ENCODE data around the gene CSRP2.
A peak's percentile ranks its signal among the peaks of the same experiment; 100 is the strongest.

The CSRP2 gene

GRCh38 chr12:76890151-76891143 lies 11.6 kb upstream of the CSRP2 start:
- no peak for DNase-seq

GRCh38 chr12:76888775-76889174 lies 10.0 kb upstream of the CSRP2 start:
- no peak for DNase-seq

GRCh38 chr12:76883811-76884210 lies 5.0 kb upstream of the CSRP2 start:
- peak; percentile 16 for DNase-seq

GRCh38 chr12:76883151-76883550 lies 4.3 kb upstream of the CSRP2 start:
- DNase-seq = no peak

GRCh38 chr12:76882367-76882766 lies 3.5 kb upstream of the CSRP2 start:
- no peak for DNase-seq

GRCh38 chr12:76881142-76881541 lies 2.3 kb upstream of the CSRP2 start:
- DNase-seq = no peak

GRCh38 chr12:76880519-76881023 lies 1.8 kb upstream of the CSRP2 start:
- no peak for DNase-seq

- no peak for DNase-seq
Observed at GRCh38 chr12:76879710-76880518, 1.1 kb upstream of the CSRP2 start.

- DNase-seq = peak; percentile 28
Observed at GRCh38 chr12:76878099-76878898, 520 bp downstream of the CSRP2 start.

GRCh38 chr12:76876696-76877229 lies 2.1 kb downstream of the CSRP2 start:
- no peak for DNase-seq

- no peak for DNase-seq
Observed at GRCh38 chr12:76874491-76875190, 4.2 kb downstream of the CSRP2 start.

GRCh38 chr12:76874027-76874426 lies 4.8 kb downstream of the CSRP2 start:
- DNase-seq = no peak

GRCh38 chr12:76872415-76872814 lies 6.4 kb downstream of the CSRP2 start:
- no peak for DNase-seq

GRCh38 chr12:76871742-76872141 lies 7.1 kb downstream of the CSRP2 start:
- no peak for DNase-seq

- no peak for DNase-seq
Observed at GRCh38 chr12:76871082-76871481, 7.7 kb downstream of the CSRP2 start.

- no peak for DNase-seq
Observed at GRCh38 chr12:76866726-76867125, 12.1 kb downstream of the CSRP2 start.

GRCh38 chr12:76866151-76866567 lies 12.7 kb downstream of the CSRP2 start:
- DNase-seq = no peak

GRCh38 chr12:76864791-76865400 lies 13.9 kb downstream of the CSRP2 start:
- no peak for DNase-seq

GRCh38 chr12:76863837-76864236 lies 15.0 kb downstream of the CSRP2 start:
- DNase-seq = no peak

- DNase-seq = no peak
Observed at GRCh38 chr12:76863005-76863670, 15.7 kb downstream of the CSRP2 start.

- no peak for DNase-seq
Observed at GRCh38 chr12:76860256-76860655, 18.6 kb downstream of the CSRP2 start.

All from NCI-H774 (cell line).